Stimulated activated CD4-positive, alpha-beta T cell treated with anti-CD3 and anti-CD28 coated beads, Interleukin-4, amount 100 ng/mL, for 24 hours (primary cell): ENCODE results near the gene SLC2A10.

Source experiments
- DNase-seq: peaks from one replicate; pipeline ENCODE4 v3.0.0-alpha.2; 2020

The SLC2A10 gene

GRCh38 chr20:46771195-46771588 lies 61.7 kb downstream of the SLC2A10 start:
- no peak for DNase-seq

GRCh38 chr20:46772901-46773300 lies 63.5 kb downstream of the SLC2A10 start:
- DNase-seq: no peak

- no peak for DNase-seq
Observed at GRCh38 chr20:46773680-46774079, 64.2 kb downstream of the SLC2A10 start.

GRCh38 chr20:46774236-46774635 lies 64.8 kb downstream of the SLC2A10 start:
- DNase-seq: no peak

GRCh38 chr20:46774943-46775560 lies 65.6 kb downstream of the SLC2A10 start:
- no peak for DNase-seq

GRCh38 chr20:46775806-46776205 lies 66.4 kb downstream of the SLC2A10 start:
- DNase-seq: no peak

GRCh38 chr20:46777331-46777730 lies 67.9 kb downstream of the SLC2A10 start:
- no peak for DNase-seq

- DNase-seq: no peak
Observed at GRCh38 chr20:46779831-46780230, 70.4 kb downstream of the SLC2A10 start.

- no peak for DNase-seq
Observed at GRCh38 chr20:46784436-46785127, 75.1 kb downstream of the SLC2A10 start.
